WTC11 (cell line): ENCODE data around the gene ATP5MC2. TPM values are rescaled to one million over a fixed set of nuclear protein-coding genes. Genes with fewer than 3 reads are reported as not detected.

Experiments used
- ATAC-seq: fragments of 200-7000 bp; cut with Tn5 transposase; 2 replicates; pipeline ENCODE4 v1.10.0; 2021; ENCODE audit warnings: mild to moderate bottlenecking, moderate library complexity
- CTCF ChIA-PET: fragments of 300-600 bp; sonication (Branson Sonifier 250); formaldehyde crosslinking; loops from one replicate; lab custom pipeline; 2021; ENCODE audit warnings: antibody characterized with exemption; lab: Charles Lee
- POLR2A ChIA-PET: fragments of 350-600 bp; sonication (Branson Sonifier 250); formaldehyde crosslinking; loops from one replicate; lab custom pipeline; 2021; ENCODE audit warnings: antibody characterized with exemption; lab: Charles Lee
- DNase-seq: peaks from one replicate; pipeline ENCODE4 v3.0.0; 2021; ENCODE audit warnings: low spot score
- H3K27ac Mint-ChIP-seq: 2 replicates; pipeline ENCODE4 v1.8.0; 2021; ENCODE audit warnings: mixed read lengths
- H3K27me3 Mint-ChIP-seq: 2 replicates; pipeline ENCODE4 v1.8.0; 2021; ENCODE audit warnings: low read depth, mild to moderate bottlenecking, moderate library complexity, mixed read lengths
- H3K36me3 Mint-ChIP-seq: 2 replicates; pipeline ENCODE4 v1.8.0; 2021; ENCODE audit warnings: mixed read lengths
- H3K4me1 Mint-ChIP-seq: 2 replicates; pipeline ENCODE4 v1.8.0; 2022; ENCODE audit warnings: mixed read lengths
- H3K4me3 Mint-ChIP-seq: 2 replicates; pipeline ENCODE4 v1.8.0; 2021; ENCODE audit warnings: mild to moderate bottlenecking, moderate library complexity, mixed read lengths
- H3K9me3 Mint-ChIP-seq: 2 replicates; pipeline ENCODE4 v1.8.0; 2021; ENCODE audit warnings: mixed read lengths
- ATF1 ChIP-seq: sonication (generic); formaldehyde crosslinking; IDR thresholded peaks from 2 replicates; pipeline ENCODE4 v1.8.1; 2023; ENCODE audit warnings: mild to moderate bottlenecking, moderate library complexity, missing genetic modification reagents
- FOXP1 ChIP-seq: sonication (generic); formaldehyde crosslinking; IDR thresholded peaks from 2 replicates; pipeline ENCODE4 v1.8.0; 2022; ENCODE audit warnings: missing genetic modification reagents, mild to moderate bottlenecking, moderate library complexity, borderline replicate concordance
- GABPB1 ChIP-seq: sonication (generic); formaldehyde crosslinking; IDR thresholded peaks from 2 replicates; pipeline ENCODE4 v1.8.1; 2023; ENCODE audit warnings: mild to moderate bottlenecking, missing genetic modification reagents
- HMGA2 ChIP-seq: fragments of 250-450 bp; sonication (Bioruptor Pico); IDR thresholded peaks from 2 replicates; pipeline ENCODE4 v1.4.0; 2021; ENCODE audit warnings: mild to moderate bottlenecking, moderate library complexity
- KAT7 ChIP-seq: sonication (generic); formaldehyde crosslinking; IDR thresholded peaks from 2 replicates; pipeline ENCODE4 v1.8.1; 2023; ENCODE audit warnings: missing genetic modification reagents, mild to moderate bottlenecking, borderline replicate concordance
- NFATC4 ChIP-seq: fragments of 250-450 bp; sonication (Bioruptor Pico); IDR thresholded peaks from 2 replicates; pipeline ENCODE4 v1.9.0; 2021; ENCODE audit warnings: mild to moderate bottlenecking
- TCF7 ChIP-seq: sonication (generic); formaldehyde crosslinking; IDR thresholded peaks from 2 replicates; pipeline ENCODE4 v1.8.0; 2022; ENCODE audit warnings: mild to moderate bottlenecking, low read depth, missing genetic modification reagents, moderate library complexity
- TP53 ChIP-seq: sonication (generic); formaldehyde crosslinking; IDR thresholded peaks from 2 replicates; pipeline ENCODE4 v1.8.1; 2023; ENCODE audit warnings: mild to moderate bottlenecking, missing genetic modification reagents
- ZBTB21 ChIP-seq: sonication (generic); formaldehyde crosslinking; IDR thresholded peaks from 2 replicates; pipeline ENCODE4 v1.8.1; 2023; ENCODE audit warnings: mild to moderate bottlenecking, missing genetic modification reagents, borderline replicate concordance
- ZNF317 ChIP-seq: sonication (generic); formaldehyde crosslinking; IDR thresholded peaks from 2 replicates; pipeline ENCODE4 v1.8.1; 2023; ENCODE audit warnings: low read depth, mild to moderate bottlenecking, moderate library complexity, missing genetic modification reagents, borderline replicate concordance
- ZNF396 ChIP-seq: fragments of 250-450 bp; sonication (Bioruptor Pico); IDR thresholded peaks from 2 replicates; pipeline ENCODE4 v1.8.0; 2021; ENCODE audit warnings: mild to moderate bottlenecking, moderate library complexity, borderline replicate concordance
- ZNF423 ChIP-seq: fragments of 250-450 bp; sonication (Bioruptor Pico); IDR thresholded peaks from 2 replicates; pipeline ENCODE4 v2.1.2; 2022; ENCODE audit warnings: mild to moderate bottlenecking, moderate library complexity
- ZNF671 ChIP-seq: fragments of 250-450 bp; sonication (Bioruptor Pico); IDR thresholded peaks from 2 replicates; pipeline ENCODE4 v1.8.0; 2021; ENCODE audit warnings: mild to moderate bottlenecking
- total RNA-seq: library from RNA; stranded (reverse); gene quantifications from 3 replicates; pipeline ENCODE4 v1.2.3, GENCODE V29; 2021
- TF ChIP-seq, protein P1 (sequence below): sonication (generic); formaldehyde crosslinking; IDR thresholded peaks from 2 replicates; pipeline ENCODE4 v1.8.1; 2022; ENCODE audit warnings: missing genetic modification reagents, borderline replicate concordance
- TF ChIP-seq, protein P2 (sequence below): sonication (generic); formaldehyde crosslinking; IDR thresholded peaks from 2 replicates; pipeline ENCODE4 v1.8.1; 2022; ENCODE audit warnings: mild to moderate bottlenecking, moderate library complexity, missing genetic modification reagents
- TF ChIP-seq, protein P3 (sequence below): fragments of 200-600 bp; IDR thresholded peaks from 2 replicates; pipeline ENCODE4 v1.8.0; 2022; ENCODE audit warnings: antibody characterized with exemption
- TF ChIP-seq, protein P4 (sequence below): fragments of 250-450 bp; sonication (Bioruptor Pico); IDR thresholded peaks from 2 replicates; pipeline ENCODE4 v1.9.0; 2021; ENCODE audit warnings: mild to moderate bottlenecking, borderline replicate concordance
- TF ChIP-seq, protein P5 (sequence below): sonication (generic); formaldehyde crosslinking; IDR thresholded peaks from 2 replicates; pipeline ENCODE4 v1.8.0; 2023; ENCODE audit warnings: missing genetic modification reagents
- TF ChIP-seq, protein P6 (sequence below): sonication (generic); formaldehyde crosslinking; IDR thresholded peaks from 2 replicates; pipeline ENCODE4 v1.8.1; 2023; ENCODE audit warnings: mild to moderate bottlenecking, missing genetic modification reagents, moderate library complexity
- TF ChIP-seq, protein P7 (sequence below): sonication (generic); formaldehyde crosslinking; IDR thresholded peaks from 2 replicates; pipeline ENCODE4 v1.8.1; 2022; ENCODE audit warnings: low read depth, mild to moderate bottlenecking, moderate library complexity, missing genetic modification reagents, borderline replicate concordance

The ATP5MC2 gene
- total RNA-seq, 1 experiment from 2014 or later = 411 TPM

DNA sequence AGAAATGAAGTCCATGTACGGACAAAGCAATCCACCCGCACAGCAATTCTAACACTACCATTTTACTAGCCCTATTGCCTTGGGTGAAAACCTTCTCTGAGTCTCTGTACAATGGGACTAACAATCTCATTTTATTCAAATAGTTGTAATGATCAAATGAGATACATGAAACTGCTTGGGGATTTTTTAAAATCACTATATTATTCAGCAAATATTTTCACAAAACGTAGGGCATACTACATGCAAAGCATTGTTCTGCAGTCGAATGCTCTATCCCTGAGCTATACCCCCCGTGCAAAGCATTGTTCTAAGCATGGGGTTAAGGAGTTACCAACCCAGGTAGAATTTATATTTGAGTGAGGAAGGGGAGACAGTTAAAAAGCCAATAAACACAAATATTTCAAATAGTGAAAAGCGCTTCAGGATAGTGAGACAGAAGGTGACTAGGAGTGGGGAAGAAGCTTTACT, 49.1 kb downstream of the ATP5MC2 start:
- ChIA-PET POLR2A (interaction anchor here (1.0 to 1.1 kb wide), 2 partner anchors 48 to 49 kb away, joined by 3 to 4 read pairs; partner anchors contain the start of gene ATP5MC2), CTCF (interaction anchor here (0.8 to 3.0 kb wide), 4 partner anchors 11 to 118 kb away, joined by 3 to 13 read pairs (median 4); partner anchors contain the start of gene ATP5MC2)
- Mint-ChIP-seq H3K27ac (peak overlapping the region; percentile 95), H3K9me3 (no peaks in the 10 kb centered on the region), H3K4me3 (peak overlapping the region; percentile 87), H3K4me1 (peaks cover 31% of the 10 kb centered on the region), H3K27me3 (peaks cover 4% of the 10 kb centered on the region), H3K36me3 (no peaks in the 10 kb centered on the region)
- ATAC-seq = no peak
- DNase-seq = no peak
- no peak for TF ChIP-seq TP53 (CRISPR knock-in tag)
- no peak for TF ChIP-seq ZNF317 (CRISPR knock-in tag)
- TF ChIP-seq, protein P1, sequence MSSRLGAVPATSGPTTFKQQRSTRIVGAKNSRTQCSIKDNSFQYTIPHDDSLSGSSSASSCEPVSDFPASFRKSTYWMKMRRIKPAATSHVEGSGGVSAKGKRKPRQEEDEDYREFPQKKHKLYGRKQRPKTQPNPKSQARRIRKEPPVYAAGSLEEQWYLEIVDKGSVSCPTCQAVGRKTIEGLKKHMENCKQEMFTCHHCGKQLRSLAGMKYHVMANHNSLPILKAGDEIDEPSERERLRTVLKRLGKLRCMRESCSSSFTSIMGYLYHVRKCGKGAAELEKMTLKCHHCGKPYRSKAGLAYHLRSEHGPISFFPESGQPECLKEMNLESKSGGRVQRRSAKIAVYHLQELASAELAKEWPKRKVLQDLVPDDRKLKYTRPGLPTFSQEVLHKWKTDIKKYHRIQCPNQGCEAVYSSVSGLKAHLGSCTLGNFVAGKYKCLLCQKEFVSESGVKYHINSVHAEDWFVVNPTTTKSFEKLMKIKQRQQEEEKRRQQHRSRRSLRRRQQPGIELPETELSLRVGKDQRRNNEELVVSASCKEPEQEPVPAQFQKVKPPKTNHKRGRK = no peak
- TF ChIP-seq, protein P2, sequence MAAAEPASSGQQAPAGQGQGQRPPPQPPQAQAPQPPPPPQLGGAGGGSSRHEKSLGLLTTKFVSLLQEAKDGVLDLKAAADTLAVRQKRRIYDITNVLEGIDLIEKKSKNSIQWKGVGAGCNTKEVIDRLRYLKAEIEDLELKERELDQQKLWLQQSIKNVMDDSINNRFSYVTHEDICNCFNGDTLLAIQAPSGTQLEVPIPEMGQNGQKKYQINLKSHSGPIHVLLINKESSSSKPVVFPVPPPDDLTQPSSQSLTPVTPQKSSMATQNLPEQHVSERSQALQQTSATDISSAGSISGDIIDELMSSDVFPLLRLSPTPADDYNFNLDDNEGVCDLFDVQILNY (CRISPR knock-in tag) = no peak
- no peak for TF ChIP-seq TCF7 (CRISPR knock-in tag)

DNA sequence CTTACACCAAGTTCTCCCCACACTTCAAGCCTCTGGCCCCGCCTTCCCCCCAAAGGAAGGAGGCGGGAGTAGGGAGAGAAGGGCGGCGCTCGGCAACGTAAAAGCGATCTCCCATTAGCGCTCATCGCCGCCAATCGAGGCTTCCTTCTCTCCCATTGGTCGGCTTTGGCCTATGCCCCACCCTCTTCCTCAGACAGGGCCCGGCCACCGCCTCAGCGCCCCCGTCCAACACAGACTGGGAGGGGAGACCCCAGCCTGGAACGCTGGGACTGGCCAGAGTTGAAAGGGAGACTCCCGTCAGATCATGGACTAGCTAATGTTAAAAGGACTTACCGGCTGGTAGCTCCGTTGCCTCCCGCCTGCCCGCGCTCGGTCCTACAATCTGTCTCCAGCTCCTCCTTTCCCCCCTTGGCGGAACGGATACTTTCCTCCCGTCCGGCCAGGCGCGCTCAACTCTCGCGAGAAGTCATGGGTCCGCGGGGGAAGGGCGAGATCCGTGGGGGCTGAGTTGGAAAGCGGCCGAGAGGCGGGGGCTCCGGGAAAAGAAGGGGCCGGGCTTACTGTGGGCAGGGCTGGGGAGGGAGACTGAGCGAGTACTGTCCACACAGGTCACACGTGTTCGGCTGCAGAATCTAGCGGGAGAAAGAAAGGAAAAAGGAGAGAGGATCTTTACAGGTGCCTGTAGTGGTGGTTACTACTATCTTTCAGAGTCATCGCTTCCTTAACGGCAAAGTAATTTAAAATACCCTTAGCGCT, 49.8 kb downstream of the ATP5MC2 start, which contains the start of gene ATF7:
ATF7 (minus strand) TSS at position 437 of the 756 bp plus-strand sequence. CDS start 25,382 bp downstream, outside the sequence.
- DNase-seq = peak; percentile 98
- Mint-ChIP-seq H3K36me3 (no peaks in the 10 kb centered on the region), H3K9me3 (no peaks in the 10 kb centered on the region), H3K4me1 (peaks cover 31% of the 10 kb centered on the region), H3K27ac (peak within 1 kb of the TSS; percentile 95), H3K4me3 (peak within 1 kb of the TSS; percentile 87), H3K27me3 (peaks cover 4% of the 10 kb centered on the region)
- ATAC-seq = peak; percentile 97
- CTCF ChIA-PET = interaction anchor here (0.8 to 3.0 kb wide), 4 partner anchors 10 to 133 kb away, joined by 3 to 13 read pairs (median 6); partner anchors contain the start of gene ATP5MC2
- POLR2A ChIA-PET = interaction anchor here (1.0 kb wide), 1 partner anchor 49 kb away, joined by 3 read pairs; no protein-coding TSS in a partner anchor
- TF ChIP-seq ZNF423 (CRISPR knock-in tag) (no peak), ZNF396 (no peak), HMGA2 (CRISPR knock-in tag) (no peak), GABPB1 (CRISPR knock-in tag) (peak; percentile 19; the same call in 1 of the 2 replicates), ZBTB21 (no peak), NFATC4 (CRISPR knock-in tag) (no peak), FOXP1 (peak; percentile 71; the same call in 1 of the 2 replicates), ATF1 (CRISPR knock-in tag) (no peak), ZNF671 (CRISPR knock-in tag) (no peak), KAT7 (CRISPR knock-in tag) (no peak)
- TF ChIP-seq, protein P3, sequence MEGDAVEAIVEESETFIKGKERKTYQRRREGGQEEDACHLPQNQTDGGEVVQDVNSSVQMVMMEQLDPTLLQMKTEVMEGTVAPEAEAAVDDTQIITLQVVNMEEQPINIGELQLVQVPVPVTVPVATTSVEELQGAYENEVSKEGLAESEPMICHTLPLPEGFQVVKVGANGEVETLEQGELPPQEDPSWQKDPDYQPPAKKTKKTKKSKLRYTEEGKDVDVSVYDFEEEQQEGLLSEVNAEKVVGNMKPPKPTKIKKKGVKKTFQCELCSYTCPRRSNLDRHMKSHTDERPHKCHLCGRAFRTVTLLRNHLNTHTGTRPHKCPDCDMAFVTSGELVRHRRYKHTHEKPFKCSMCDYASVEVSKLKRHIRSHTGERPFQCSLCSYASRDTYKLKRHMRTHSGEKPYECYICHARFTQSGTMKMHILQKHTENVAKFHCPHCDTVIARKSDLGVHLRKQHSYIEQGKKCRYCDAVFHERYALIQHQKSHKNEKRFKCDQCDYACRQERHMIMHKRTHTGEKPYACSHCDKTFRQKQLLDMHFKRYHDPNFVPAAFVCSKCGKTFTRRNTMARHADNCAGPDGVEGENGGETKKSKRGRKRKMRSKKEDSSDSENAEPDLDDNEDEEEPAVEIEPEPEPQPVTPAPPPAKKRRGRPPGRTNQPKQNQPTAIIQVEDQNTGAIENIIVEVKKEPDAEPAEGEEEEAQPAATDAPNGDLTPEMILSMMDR = no peak
- TF ChIP-seq, protein P4, sequence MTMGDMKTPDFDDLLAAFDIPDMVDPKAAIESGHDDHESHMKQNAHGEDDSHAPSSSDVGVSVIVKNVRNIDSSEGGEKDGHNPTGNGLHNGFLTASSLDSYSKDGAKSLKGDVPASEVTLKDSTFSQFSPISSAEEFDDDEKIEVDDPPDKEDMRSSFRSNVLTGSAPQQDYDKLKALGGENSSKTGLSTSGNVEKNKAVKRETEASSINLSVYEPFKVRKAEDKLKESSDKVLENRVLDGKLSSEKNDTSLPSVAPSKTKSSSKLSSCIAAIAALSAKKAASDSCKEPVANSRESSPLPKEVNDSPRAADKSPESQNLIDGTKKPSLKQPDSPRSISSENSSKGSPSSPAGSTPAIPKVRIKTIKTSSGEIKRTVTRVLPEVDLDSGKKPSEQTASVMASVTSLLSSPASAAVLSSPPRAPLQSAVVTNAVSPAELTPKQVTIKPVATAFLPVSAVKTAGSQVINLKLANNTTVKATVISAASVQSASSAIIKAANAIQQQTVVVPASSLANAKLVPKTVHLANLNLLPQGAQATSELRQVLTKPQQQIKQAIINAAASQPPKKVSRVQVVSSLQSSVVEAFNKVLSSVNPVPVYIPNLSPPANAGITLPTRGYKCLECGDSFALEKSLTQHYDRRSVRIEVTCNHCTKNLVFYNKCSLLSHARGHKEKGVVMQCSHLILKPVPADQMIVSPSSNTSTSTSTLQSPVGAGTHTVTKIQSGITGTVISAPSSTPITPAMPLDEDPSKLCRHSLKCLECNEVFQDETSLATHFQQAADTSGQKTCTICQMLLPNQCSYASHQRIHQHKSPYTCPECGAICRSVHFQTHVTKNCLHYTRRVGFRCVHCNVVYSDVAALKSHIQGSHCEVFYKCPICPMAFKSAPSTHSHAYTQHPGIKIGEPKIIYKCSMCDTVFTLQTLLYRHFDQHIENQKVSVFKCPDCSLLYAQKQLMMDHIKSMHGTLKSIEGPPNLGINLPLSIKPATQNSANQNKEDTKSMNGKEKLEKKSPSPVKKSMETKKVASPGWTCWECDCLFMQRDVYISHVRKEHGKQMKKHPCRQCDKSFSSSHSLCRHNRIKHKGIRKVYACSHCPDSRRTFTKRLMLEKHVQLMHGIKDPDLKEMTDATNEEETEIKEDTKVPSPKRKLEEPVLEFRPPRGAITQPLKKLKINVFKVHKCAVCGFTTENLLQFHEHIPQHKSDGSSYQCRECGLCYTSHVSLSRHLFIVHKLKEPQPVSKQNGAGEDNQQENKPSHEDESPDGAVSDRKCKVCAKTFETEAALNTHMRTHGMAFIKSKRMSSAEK (CRISPR knock-in tag) = no peak
- TF ChIP-seq, protein P5, sequence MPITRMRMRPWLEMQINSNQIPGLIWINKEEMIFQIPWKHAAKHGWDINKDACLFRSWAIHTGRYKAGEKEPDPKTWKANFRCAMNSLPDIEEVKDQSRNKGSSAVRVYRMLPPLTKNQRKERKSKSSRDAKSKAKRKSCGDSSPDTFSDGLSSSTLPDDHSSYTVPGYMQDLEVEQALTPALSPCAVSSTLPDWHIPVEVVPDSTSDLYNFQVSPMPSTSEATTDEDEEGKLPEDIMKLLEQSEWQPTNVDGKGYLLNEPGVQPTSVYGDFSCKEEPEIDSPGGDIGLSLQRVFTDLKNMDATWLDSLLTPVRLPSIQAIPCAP (CRISPR knock-in tag) = no peak
- TF ChIP-seq, protein P6, sequence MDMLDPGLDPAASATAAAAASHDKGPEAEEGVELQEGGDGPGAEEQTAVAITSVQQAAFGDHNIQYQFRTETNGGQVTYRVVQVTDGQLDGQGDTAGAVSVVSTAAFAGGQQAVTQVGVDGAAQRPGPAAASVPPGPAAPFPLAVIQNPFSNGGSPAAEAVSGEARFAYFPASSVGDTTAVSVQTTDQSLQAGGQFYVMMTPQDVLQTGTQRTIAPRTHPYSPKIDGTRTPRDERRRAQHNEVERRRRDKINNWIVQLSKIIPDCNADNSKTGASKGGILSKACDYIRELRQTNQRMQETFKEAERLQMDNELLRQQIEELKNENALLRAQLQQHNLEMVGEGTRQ (CRISPR knock-in tag) = 0 out of 2 replicates have a peak, but pooled peaks have one; percentile 30
- TF ChIP-seq, protein P7, sequence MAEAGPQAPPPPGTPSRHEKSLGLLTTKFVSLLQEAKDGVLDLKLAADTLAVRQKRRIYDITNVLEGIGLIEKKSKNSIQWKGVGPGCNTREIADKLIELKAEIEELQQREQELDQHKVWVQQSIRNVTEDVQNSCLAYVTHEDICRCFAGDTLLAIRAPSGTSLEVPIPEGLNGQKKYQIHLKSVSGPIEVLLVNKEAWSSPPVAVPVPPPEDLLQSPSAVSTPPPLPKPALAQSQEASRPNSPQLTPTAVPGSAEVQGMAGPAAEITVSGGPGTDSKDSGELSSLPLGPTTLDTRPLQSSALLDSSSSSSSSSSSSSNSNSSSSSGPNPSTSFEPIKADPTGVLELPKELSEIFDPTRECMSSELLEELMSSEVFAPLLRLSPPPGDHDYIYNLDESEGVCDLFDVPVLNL (CRISPR knock-in tag) = no peak
